Right ventricle myocardium inferior (tissue), 1 donor: Measurements from ENCODE around the gene MCM9. TPM values are rescaled to one million over a fixed set of nuclear protein-coding genes. Genes with fewer than 3 reads are reported as not detected.

Source experiments
- ATAC-seq: fragments of 200-7000 bp; cut with Tn5 transposase; one replicate; pipeline ENCODE4 v1.9.1; 2020; ENCODE audit warnings: mild to moderate bottlenecking, moderate library complexity
- DNase-seq: peaks from one replicate; pipeline ENCODE4 v3.0.0; 2021; ENCODE audit errors: missing footprints
- intact Hi-C: fragments of 100-400 bp; cut with DNase I; formaldehyde crosslinking; loops from one replicate; pipeline ENCODE4 v1.11.0; 2022
- long read RNA-seq: library from polyadenylated mRNA; unstranded; transcript quantifications from one replicate; pipeline ENCODE4 v2.0.0, GENCODE V29; 2021
- total RNA-seq: library from RNA; stranded (reverse); fragmentation: NEBNext Ultra II Directional; extraction: Animal tissue kit (Norgen Biotek cat#: 25700); gene quantifications from one replicate; pipeline ENCODE4 v1.2.1, GENCODE V29; 2021
- donor health status: DM: no; HTN: yes; CAD: no; lungs with severe emphysema.

Gene MCM9
- total RNA-seq, result 4.5 TPM
- long read RNA-seq, partial matches to known transcripts, result 1 of 4 reads
- long read RNA-seq, other reads (novel, unspliced or antisense), result 3 of 4 reads

GRCh38 chr6:118934461-118935330 is at the start of gene MCM9:
MCM9 (minus strand) TSS chr6:118935159; CDS start chr6:118931723, 3,436 bp downstream.
- DNase-seq (peak; percentile 95), ATAC-seq (peak; percentile 98)
- intact Hi-C loops, result loop anchor here (2.0 kb wide), 1 partner anchor 40 kb away; the partner anchor contains the start of gene ASF1A

DNA sequence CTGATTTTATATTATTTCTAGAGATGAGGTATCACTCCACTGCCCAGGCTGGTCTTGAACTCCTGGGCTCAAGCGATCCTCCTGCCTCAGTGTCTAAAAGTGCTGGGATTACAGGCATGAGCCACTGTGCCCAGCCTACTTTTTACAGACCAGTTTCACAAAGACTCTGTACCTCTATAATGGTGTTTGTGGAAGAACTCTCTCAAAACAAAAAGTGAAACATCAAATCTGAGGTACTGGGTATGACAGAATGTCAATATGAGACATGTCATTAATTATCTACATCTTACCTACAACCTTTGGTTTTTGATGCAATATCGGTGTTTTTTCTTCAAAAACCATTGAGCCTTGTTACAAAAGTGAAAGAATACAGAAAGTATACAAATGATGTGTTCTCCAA is 49.4 kb upstream of the MCM9 start:
- intact Hi-C loops, result no loop called here
- ATAC-seq (no peak), DNase-seq (no peak)

- DNase-seq (no peak), ATAC-seq (no peak)
- intact Hi-C loops, result no loop called here
Observed at GRCh38 chr6:118982575-118982911, 47.6 kb upstream of the MCM9 start.

DNA sequence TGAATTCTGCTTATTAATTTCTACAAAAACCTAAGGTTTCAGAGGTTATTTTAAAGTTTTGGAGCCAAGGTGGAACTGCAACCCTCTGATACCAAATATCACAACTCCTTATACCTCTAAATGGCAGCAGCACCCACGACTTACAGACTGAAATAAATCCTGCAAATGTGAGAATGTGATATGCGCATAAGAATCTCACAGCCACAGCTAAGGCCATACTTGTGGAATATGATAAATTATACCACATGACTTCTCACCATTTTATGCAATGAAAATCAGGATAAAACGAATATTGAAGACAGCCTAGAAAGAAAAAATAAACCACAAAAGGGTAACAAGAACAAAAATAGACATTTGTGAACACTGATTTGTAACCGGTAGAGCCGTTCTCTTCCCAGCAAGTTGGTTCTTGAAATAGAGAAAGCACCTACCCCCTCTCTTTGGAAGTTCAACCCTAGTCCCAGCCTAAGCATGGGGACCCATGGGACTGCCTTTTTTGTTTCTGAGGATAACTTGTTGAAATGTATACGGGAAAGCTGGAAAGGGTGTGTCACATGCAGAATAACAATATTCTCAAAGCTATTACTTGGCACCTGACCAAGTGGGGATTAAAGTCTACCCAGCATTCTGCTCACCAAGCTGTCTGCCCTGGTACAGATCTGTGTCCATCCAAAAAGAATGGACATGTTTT is 47.1 kb upstream of the MCM9 start:
- intact Hi-C loops, result no loop called here
- ATAC-seq, result no peak

DNA sequence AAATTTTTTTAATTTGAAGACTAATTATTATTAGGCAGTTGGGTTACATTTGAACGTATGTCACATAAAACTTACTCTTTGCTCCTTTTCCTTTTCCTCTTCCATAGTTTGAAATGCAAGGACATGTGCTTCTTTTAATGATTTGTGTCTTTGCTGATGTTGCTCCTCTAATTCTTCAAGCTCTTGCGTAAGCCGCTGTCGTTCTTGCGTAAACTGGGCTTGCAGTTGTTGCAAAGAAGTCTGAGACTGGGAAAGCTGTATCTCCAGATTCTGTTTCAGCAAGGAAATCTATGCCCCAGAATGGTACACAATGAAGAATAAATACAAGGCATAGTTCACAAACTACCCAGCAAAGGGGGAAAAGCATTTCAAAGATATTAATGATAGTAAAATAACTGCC is 45.1 kb upstream of the MCM9 start:
- ATAC-seq (no peak), DNase-seq (peak; percentile 70)
- intact Hi-C loops, result no loop called here

More for the DNA sequence above, 47.1 kb upstream of the MCM9 start:
- DNase-seq, result no peak

- ATAC-seq (no peak), DNase-seq (no peak)
- intact Hi-C loops, result no loop called here
Observed at GRCh38 chr6:118974790-118975189, 39.8 kb upstream of the MCM9 start.

DNA sequence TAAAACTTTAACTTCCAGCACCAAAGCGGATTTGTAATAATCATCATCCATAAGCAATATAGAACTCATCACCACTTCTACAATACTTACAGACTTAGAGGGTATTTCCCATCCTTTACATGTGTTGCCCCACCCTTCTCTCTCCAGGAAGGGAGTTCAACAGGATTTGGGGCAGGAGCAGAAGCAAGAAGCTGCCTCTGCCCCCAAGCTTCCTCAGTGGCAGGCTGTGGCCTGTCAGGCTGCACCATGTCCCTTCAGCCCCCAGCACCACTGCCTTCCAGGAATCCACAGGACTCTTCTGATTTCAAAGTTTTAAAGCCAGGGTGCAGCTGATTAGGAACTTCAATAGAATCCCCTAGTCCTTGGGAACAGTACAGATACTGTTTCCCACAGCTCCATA is 36.7 kb upstream of the MCM9 start:
- ATAC-seq, result no peak
- intact Hi-C loops, result no loop called here
- DNase-seq, result no peak

- DNase-seq, result no peak
- ATAC-seq, result no peak
- intact Hi-C loops, result no loop called here
Observed at GRCh38 chr6:118970866-118971265, 35.9 kb upstream of the MCM9 start.

GRCh38 chr6:118968416-118968815 is 33.5 kb upstream of the MCM9 start:
- intact Hi-C loops, result loop anchor here (1.0 kb wide), 1 partner anchor 142 kb away; no protein-coding TSS in a partner anchor
- DNase-seq, result no peak

DNA sequence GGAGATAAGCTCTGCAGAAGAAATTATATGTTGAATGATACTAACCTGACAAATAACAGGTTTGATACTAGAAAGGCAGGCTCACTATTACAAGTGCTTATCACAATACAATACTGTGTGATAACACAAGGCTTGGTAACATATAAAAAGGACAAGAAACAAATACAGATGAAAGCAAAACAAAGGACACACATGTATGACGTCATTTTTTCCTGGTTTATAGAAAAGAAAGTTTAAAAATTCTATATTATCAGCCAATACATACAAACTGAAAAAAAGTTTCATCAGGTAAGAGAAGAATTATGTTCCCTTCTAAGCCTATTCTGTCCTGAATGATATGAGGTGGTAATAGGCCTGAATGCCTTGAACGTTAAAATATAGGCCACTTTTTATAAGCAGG is 32.3 kb upstream of the MCM9 start:
- intact Hi-C loops, result no loop called here
- ATAC-seq, result no peak
- no peak for DNase-seq

More at GRCh38 chr6:118968416-118968815, 33.5 kb upstream of the MCM9 start:
- ATAC-seq, result no peak

GRCh38 chr6:118965843-118966370 is 30.9 kb upstream of the MCM9 start:
- intact Hi-C loops, result no loop called here
- no peak for ATAC-seq
- DNase-seq, result no peak

- ATAC-seq, result no peak
- intact Hi-C loops, result no loop called here
- DNase-seq, result no peak
Observed at GRCh38 chr6:118965371-118965770, 30.4 kb upstream of the MCM9 start.

GRCh38 chr6:118963003-118963402 is 28.0 kb upstream of the MCM9 start:
- intact Hi-C loops, result no loop called here
- ATAC-seq (no peak), DNase-seq (no peak)

GRCh38 chr6:118959903-118960302 is 24.9 kb upstream of the MCM9 start:
- no peak for DNase-seq
- intact Hi-C loops, result no loop called here

DNA sequence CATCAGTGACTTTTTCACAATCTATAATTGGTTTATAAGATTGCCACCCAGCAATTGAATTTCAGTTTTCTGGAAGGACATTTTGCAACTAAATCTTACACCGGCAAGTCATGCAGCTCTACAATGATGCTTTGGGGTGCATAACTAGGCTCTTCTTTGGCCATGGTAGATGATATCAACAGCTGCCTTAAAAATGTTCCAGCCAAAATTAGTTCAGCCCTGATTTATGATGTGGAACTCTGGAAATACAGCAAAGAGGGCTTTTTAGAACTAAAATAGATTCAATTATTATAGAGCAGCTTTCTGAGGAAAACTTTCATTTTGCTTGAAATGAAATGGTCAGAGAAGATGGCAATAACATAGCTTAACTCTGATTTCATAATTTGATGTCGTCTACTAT is 18.4 kb upstream of the MCM9 start:
- no peak for DNase-seq
- intact Hi-C loops, result no loop called here
- ATAC-seq, result no peak

More at GRCh38 chr6:118959903-118960302, 24.9 kb upstream of the MCM9 start:
- no peak for ATAC-seq

DNA sequence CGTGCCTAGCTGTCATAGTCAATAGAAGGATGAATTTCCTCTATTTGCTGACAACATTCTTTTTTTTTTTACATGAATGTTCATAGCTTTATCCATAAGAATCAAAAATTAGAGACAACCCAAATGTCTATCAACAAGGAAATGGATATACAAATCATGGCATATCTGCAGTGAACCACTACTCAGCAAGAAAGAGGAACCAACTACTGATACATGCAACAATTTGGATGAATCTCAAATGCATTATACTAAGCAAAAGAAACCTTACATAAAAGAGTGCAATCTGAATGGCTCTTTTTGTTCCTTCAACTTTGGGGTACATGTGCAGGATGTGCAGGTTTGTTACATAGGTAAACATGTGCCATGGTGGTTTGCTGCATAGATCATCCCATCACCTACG is 17.7 kb upstream of the MCM9 start:
- intact Hi-C loops, result no loop called here
- DNase-seq (no peak), ATAC-seq (no peak)

- no peak for DNase-seq
- ATAC-seq, result no peak
- intact Hi-C loops, result no loop called here
Observed at GRCh38 chr6:118945217-118945616, 10.3 kb upstream of the MCM9 start.

GRCh38 chr6:118940770-118941169 is 5.8 kb upstream of the MCM9 start:
- peak; percentile 56 for DNase-seq
- no peak for ATAC-seq
- intact Hi-C loops, result no loop called here

- intact Hi-C loops, result no loop called here
Observed at GRCh38 chr6:118939683-118940082, 4.7 kb upstream of the MCM9 start.

More at GRCh38 chr6:118939683-118940082, 4.7 kb upstream of the MCM9 start:
- ATAC-seq, result peak; percentile 27
- DNase-seq, result no peak
